Keratinocyte (primary cell): ENCODE measurements around the gene AARS2.

Experiments used
- CTCF ChIP-seq, 3 experiments: IDR thresholded peaks in 1 of 3; conservative IDR thresholded peaks in 1 of 3; optimal IDR thresholded peaks in 1 of 3; 2 replicates in 2 of 3; 3 replicates in 1 of 3; pipeline versions ENCODE3 to v1.5.1; 2011; ENCODE audit warnings: low read length in 3 of 3, mild to moderate bottlenecking in 3 of 3, moderate library complexity in 2 of 3, control low read depth in 1 of 3, inconsistent platforms in 1 of 3; ENCODE audit not compliant: insufficient read depth in 2 of 3; ENCODE audit errors: extremely low read depth in 1 of 3
- EZH2 ChIP-seq: IDR thresholded peaks from one replicate; pipeline ENCODE4 v1.6.1; 2012; ENCODE audit warnings: inconsistent platforms, mild to moderate bottlenecking, low read length, moderate library complexity

DNA sequence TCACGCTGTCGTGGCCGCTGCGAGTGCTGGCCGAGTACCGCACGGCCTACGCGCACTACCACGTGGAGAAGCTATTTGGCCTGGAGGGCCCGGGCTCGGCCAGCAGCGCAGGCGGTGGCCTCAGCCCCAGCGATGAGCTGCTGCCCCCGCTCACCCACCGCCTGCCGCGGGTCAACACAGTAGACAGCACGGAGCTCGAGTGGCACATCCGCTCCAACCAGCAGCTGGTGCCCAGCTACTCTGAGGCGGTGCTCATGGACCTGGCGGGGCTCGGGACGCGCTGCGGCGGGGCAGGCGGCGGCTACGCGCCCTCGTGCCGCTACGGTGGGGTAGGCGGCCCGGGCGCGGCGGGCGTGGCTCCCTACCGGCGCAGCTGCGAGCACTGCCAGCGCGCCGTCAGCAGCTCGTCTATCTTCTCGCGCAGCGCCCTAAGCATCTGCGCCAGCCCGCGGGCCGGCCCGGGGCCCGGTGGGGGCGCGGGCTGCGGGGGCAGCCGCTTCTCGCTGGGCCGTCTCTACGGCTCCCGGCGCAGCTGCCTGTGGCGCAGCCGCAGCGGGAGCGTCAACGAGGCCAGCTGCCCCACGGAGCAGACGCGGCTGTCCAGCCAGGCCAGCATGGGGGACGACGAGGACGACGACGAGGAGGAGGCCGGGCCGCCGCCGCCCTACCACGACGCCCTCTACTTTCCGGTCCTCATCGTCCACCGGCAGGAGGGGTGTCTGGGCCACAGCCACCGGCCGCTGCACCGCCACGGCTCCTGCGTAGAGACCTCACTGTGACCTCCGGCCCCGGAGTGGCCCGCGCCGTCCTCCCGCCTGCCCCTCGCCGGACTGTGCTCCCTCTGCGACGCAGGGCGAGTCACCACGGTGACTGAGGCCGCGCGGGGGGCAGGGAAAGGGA is 37.1 kb downstream of the AARS2 start:
- TF ChIP-seq CTCF (optimal IDR thresholded peaks at IDR 0.05 in 1 of 3, IDR thresholded peaks at IDR 0.05 in 1 of 3, conservative IDR thresholded peaks at IDR 0.05 in 1 of 3; ENCODE audit: extremely low read depth in 1 of 3, insufficient read depth in 2 of 3, low read length in 3 of 3) = no peak
- peak; percentile 60 for TF ChIP-seq EZH2
